ENCODE data around the gene PHF21A.

Gene PHF21A

DNA sequence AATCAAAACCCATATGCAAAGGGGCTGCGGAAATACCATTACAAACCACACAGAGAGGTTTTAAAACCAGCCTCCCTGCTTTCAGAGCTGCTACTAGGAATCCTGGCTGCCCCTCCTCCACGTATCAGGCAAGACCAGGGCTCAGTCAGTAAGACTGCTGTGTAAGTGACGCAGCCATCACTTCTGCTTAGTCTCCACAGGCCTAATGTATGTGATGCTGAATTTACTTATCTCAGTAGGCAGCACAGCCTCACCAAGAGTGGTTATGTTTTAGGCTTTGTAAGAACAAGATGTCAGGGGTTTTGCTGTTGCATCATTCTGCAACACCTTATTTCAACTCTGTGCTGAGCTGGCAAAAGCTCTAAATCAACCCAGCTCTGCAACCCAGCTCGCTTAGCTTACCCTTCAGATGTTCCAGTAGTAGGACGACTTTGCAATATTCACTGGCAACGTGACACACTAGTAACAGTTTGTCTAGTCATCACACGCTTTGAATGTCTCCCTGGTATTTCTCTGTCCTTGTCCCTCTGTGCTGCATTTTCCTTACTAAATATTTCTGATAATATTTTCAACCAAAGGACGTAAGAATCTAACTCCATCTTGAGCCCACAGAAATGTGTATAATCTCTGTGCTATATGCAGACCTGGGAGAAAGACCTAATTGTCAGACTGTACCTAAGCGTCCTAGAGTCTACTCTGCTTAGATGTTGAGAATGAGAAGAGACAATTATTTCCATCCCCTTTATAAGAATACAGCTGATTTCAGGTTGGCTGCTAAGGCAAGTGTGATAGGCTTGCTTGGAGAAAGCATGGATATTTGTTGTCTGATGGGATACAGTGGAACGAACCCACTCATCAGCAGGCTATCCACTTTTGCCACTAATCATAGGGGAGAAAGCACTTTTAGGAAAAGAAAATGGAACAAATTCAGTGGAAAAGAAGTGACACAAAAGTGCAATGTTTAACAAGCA is 126.6 kb downstream of the PHF21A start:
- Histone ChIP-seq H3K4me1 (ENCODE audit: insufficient read depth, poor library complexity, severe bottlenecking) (no peaks in the 10 kb centered on the region), H3K9me3 (ENCODE audit: severe bottlenecking) (no peaks in the 10 kb centered on the region), H3K4me3 (ENCODE audit: severe bottlenecking) (no peak overlapping the region), H3K36me3 (ENCODE audit: low read depth) (no peaks in the 10 kb centered on the region), H3K27me3 (ENCODE audit: insufficient read depth, poor library complexity, severe bottlenecking) (no peaks in the 10 kb centered on the region), H3K27ac (ENCODE audit: poor library complexity, severe bottlenecking) (no peak overlapping the region)
- ATAC-seq (ENCODE audit: low read depth): no peak
- DNase-seq (ENCODE audit: low spot score): no peak
- TF ChIP-seq, protein P1, sequence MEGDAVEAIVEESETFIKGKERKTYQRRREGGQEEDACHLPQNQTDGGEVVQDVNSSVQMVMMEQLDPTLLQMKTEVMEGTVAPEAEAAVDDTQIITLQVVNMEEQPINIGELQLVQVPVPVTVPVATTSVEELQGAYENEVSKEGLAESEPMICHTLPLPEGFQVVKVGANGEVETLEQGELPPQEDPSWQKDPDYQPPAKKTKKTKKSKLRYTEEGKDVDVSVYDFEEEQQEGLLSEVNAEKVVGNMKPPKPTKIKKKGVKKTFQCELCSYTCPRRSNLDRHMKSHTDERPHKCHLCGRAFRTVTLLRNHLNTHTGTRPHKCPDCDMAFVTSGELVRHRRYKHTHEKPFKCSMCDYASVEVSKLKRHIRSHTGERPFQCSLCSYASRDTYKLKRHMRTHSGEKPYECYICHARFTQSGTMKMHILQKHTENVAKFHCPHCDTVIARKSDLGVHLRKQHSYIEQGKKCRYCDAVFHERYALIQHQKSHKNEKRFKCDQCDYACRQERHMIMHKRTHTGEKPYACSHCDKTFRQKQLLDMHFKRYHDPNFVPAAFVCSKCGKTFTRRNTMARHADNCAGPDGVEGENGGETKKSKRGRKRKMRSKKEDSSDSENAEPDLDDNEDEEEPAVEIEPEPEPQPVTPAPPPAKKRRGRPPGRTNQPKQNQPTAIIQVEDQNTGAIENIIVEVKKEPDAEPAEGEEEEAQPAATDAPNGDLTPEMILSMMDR (IDR thresholded peaks at IDR 0.05; ENCODE audit: poor library complexity, severe bottlenecking): no peak

DNA sequence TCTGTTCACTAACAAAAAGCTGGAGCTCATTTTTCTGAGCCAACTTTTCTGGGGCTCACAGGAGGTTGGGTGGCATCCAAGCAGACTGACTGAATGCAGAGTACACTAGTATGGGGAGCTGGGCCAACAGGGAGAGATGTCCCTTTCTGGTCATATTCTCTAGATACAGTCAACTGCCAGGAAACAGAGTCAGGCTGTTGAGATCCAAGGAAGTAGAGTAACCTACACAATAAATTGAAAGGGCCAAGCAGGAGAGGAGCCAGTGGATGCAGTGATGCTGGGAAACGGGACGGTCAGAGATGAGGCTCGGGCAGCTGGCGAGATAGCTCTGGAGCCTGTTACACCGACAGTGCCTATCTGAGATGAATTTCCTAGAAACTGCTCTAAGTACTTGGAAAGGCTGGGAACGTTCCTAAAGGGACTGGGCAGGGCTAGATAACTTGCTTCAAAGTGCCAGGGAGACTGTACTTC is 127.7 kb downstream of the PHF21A start:
- H3K9me3 ChIP-seq (ENCODE audit: severe bottlenecking): no peaks in the 10 kb centered on the region
- no peak overlapping the region for H3K4me3 ChIP-seq (ENCODE audit: severe bottlenecking)
- H3K36me3 ChIP-seq (ENCODE audit: low read depth): no peaks in the 10 kb centered on the region
- H3K27me3 ChIP-seq (ENCODE audit: insufficient read depth, poor library complexity, severe bottlenecking): no peaks in the 10 kb centered on the region
- TF ChIP-seq, protein P1 (IDR thresholded peaks at IDR 0.05; ENCODE audit: poor library complexity, severe bottlenecking): no peak
- ATAC-seq (ENCODE audit: low read depth): no peak
- H3K4me1 ChIP-seq (ENCODE audit: insufficient read depth, poor library complexity, severe bottlenecking): no peaks in the 10 kb centered on the region
- no peak overlapping the region for H3K27ac ChIP-seq (ENCODE audit: poor library complexity, severe bottlenecking)
- no peak for DNase-seq (ENCODE audit: low spot score)

DNA sequence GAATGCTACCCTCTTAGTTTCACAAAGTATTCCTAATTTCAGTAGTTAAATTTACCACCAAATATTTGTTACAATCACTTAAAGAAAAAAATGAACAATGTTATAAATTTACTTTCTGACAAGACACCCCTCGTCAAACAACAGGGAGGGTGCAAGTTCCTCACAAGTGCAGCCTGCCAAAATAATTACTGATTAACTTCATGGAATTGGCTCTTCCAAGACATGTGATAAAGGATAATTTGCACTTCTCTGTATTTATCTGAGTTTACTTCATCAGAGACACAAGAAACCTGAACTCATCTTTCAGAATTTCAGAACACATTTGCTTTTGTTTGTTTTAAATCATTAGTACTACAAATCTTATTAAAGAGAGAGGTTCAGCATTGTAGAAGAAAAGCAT is 132.3 kb downstream of the PHF21A start:
- H3K27ac ChIP-seq (ENCODE audit: poor library complexity, severe bottlenecking): no peak overlapping the region
- DNase-seq (ENCODE audit: low spot score) (no peak), ATAC-seq (ENCODE audit: low read depth) (no peak)
- H3K4me1 ChIP-seq (ENCODE audit: insufficient read depth, poor library complexity, severe bottlenecking): no peaks in the 10 kb centered on the region
- no peaks in the 10 kb centered on the region for H3K9me3 ChIP-seq (ENCODE audit: severe bottlenecking)
- TF ChIP-seq, protein P1 (IDR thresholded peaks at IDR 0.05; ENCODE audit: poor library complexity, severe bottlenecking): no peak
- no peak overlapping the region for H3K4me3 ChIP-seq (ENCODE audit: severe bottlenecking)
- H3K27me3 ChIP-seq (ENCODE audit: insufficient read depth, poor library complexity, severe bottlenecking): no peaks in the 10 kb centered on the region
- H3K36me3 ChIP-seq (ENCODE audit: low read depth): no peaks in the 10 kb centered on the region

DNA sequence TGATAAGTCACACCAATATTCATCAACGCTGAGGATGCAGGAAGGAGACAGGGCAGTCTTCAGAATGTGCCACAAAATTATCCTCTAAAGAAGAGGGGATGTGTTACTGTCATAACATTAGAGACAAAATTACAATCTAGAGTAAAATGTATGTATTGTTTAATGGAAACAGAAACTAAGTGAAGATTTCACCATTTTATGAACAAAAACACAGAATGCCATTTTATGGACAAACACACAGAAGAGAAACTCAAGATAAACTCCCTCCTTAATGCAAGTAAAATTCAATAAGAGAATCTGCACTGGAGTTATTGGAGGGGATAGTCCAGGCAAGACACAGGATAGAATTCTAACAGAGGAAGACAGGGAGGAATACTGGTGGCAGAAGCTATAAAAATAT is 136.0 kb downstream of the PHF21A start:
- DNase-seq (ENCODE audit: low spot score) (no peak), ATAC-seq (ENCODE audit: low read depth) (no peak)
- TF ChIP-seq, protein P1 (IDR thresholded peaks at IDR 0.05; ENCODE audit: poor library complexity, severe bottlenecking): no peak
- Histone ChIP-seq H3K9me3 (ENCODE audit: severe bottlenecking) (no peaks in the 10 kb centered on the region), H3K27ac (ENCODE audit: poor library complexity, severe bottlenecking) (no peak overlapping the region), H3K4me3 (ENCODE audit: severe bottlenecking) (no peak overlapping the region), H3K4me1 (ENCODE audit: insufficient read depth, poor library complexity, severe bottlenecking) (peaks cover 10% of the 10 kb centered on the region), H3K36me3 (ENCODE audit: low read depth) (no peaks in the 10 kb centered on the region), H3K27me3 (ENCODE audit: insufficient read depth, poor library complexity, severe bottlenecking) (no peaks in the 10 kb centered on the region)

DNA sequence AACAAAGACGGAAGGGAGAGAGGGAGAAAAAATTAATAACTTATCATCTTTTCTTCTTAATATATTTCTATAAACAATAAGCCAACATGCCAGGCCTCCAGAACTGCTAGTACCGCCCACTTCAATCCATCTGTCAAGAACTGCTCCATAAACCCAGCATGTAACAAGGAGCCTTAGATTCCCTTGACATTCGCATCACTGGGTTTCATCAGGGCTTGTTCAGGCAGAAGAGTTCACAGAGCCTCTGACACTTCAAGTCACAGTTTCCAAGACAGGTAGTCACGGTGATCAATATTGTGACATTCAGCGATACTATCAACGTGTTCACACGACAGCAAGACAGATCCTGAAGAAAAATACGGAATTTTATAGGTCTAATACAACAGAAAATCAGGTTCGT is 137.1 kb downstream of the PHF21A start:
- Histone ChIP-seq H3K36me3 (ENCODE audit: low read depth) (0 out of 2 replicates have a peak, but pooled peaks cover 5% of the 10 kb centered on the region), H3K27ac (ENCODE audit: poor library complexity, severe bottlenecking) (no peak overlapping the region), H3K4me3 (ENCODE audit: severe bottlenecking) (no peak overlapping the region), H3K9me3 (ENCODE audit: severe bottlenecking) (no peaks in the 10 kb centered on the region), H3K27me3 (ENCODE audit: insufficient read depth, poor library complexity, severe bottlenecking) (no peaks in the 10 kb centered on the region), H3K4me1 (ENCODE audit: insufficient read depth, poor library complexity, severe bottlenecking) (peaks cover 10% of the 10 kb centered on the region)
- TF ChIP-seq, protein P1 (IDR thresholded peaks at IDR 0.05; ENCODE audit: poor library complexity, severe bottlenecking): no peak
- ATAC-seq (ENCODE audit: low read depth): no peak
- no peak for DNase-seq (ENCODE audit: low spot score)

Data from RWPE2 (cell line).